ENCODE measurements around the gene KIF5A. TPM values are rescaled to one million over a fixed set of nuclear protein-coding genes. Genes with fewer than 3 reads are reported as not detected.
A peak's percentile ranks its signal among the peaks of the same experiment; 100 is the strongest.

Gene KIF5A
- total RNA-seq, 1 donor from 2014 or later: 0.46 TPM

GRCh38 chr12:57593187-57593586, 43.3 kb downstream of the KIF5A start:
- Mint-ChIP-seq H3K36me3 (ENCODE audit: low read depth, unreplicated experiment) (peaks cover 20% of the 10 kb centered on the region), H3K4me3 (ENCODE audit: unreplicated experiment) (no peak overlapping the region), H3K27me3 (ENCODE audit: unreplicated experiment) (peaks cover 11% of the 10 kb centered on the region), H3K9me3 (ENCODE audit: unreplicated experiment) (no peaks in the 10 kb centered on the region), H3K4me1 (ENCODE audit: unreplicated experiment) (peaks cover 18% of the 10 kb centered on the region), H3K27ac (ENCODE audit: unreplicated experiment) (no peak overlapping the region)
- DNase-seq (ENCODE audit: low spot score): no peak
- no peak for TF ChIP-seq CTCF (IDR thresholded peaks at IDR 0.05; ENCODE audit: unreplicated experiment)

- Mint-ChIP-seq H3K27me3 (ENCODE audit: unreplicated experiment) (peaks cover 9% of the 10 kb centered on the region), H3K4me3 (ENCODE audit: unreplicated experiment) (no peak overlapping the region), H3K36me3 (ENCODE audit: low read depth, unreplicated experiment) (peaks cover 53% of the 10 kb centered on the region), H3K9me3 (ENCODE audit: unreplicated experiment) (no peaks in the 10 kb centered on the region), H3K27ac (ENCODE audit: unreplicated experiment) (no peak overlapping the region), H3K4me1 (ENCODE audit: unreplicated experiment) (peaks cover 15% of the 10 kb centered on the region)
- no peak for DNase-seq (ENCODE audit: low spot score)
- TF ChIP-seq CTCF (IDR thresholded peaks at IDR 0.05; ENCODE audit: unreplicated experiment): no peak
Observed at GRCh38 chr12:57600395-57600794, 50.6 kb downstream of the KIF5A start.

GRCh38 chr12:57602544-57602943, 52.7 kb downstream of the KIF5A start:
- Mint-ChIP-seq H3K36me3 (ENCODE audit: low read depth, unreplicated experiment) (peaks cover 47% of the 10 kb centered on the region), H3K27ac (ENCODE audit: unreplicated experiment) (no peak overlapping the region), H3K4me3 (ENCODE audit: unreplicated experiment) (peak overlapping the region; percentile 37), H3K27me3 (ENCODE audit: unreplicated experiment) (peaks cover 12% of the 10 kb centered on the region), H3K4me1 (ENCODE audit: unreplicated experiment) (peaks cover 20% of the 10 kb centered on the region), H3K9me3 (ENCODE audit: unreplicated experiment) (no peaks in the 10 kb centered on the region)
- no peak for TF ChIP-seq CTCF (IDR thresholded peaks at IDR 0.05; ENCODE audit: unreplicated experiment)
- DNase-seq (ENCODE audit: low spot score): no peak

- Mint-ChIP-seq H3K27ac (ENCODE audit: unreplicated experiment) (no peak overlapping the region), H3K27me3 (ENCODE audit: unreplicated experiment) (peaks cover 13% of the 10 kb centered on the region)
Observed at GRCh38 chr12:57603324-57603723, 53.5 kb downstream of the KIF5A start.

More at GRCh38 chr12:57603324-57603723, 53.5 kb downstream of the KIF5A start:
- TF ChIP-seq CTCF (IDR thresholded peaks at IDR 0.05; ENCODE audit: unreplicated experiment): no peak
- no peaks in the 10 kb centered on the region for H3K9me3 Mint-ChIP-seq (ENCODE audit: unreplicated experiment)
- no peak overlapping the region for H3K4me3 Mint-ChIP-seq (ENCODE audit: unreplicated experiment)
- no peak for DNase-seq (ENCODE audit: low spot score)
- peaks cover 49% of the 10 kb centered on the region for H3K36me3 Mint-ChIP-seq (ENCODE audit: low read depth, unreplicated experiment)
- peaks cover 20% of the 10 kb centered on the region for H3K4me1 Mint-ChIP-seq (ENCODE audit: unreplicated experiment)
